SH-SY5Y (cell line): ENCODE measurements around the gene GRID2.

Experiments used
- GATA2 ChIP-seq: IDR thresholded peaks from 2 replicates; pipeline ENCODE4 v1.6.1; 2011; ENCODE audit warnings: mild to moderate bottlenecking, low read depth, low read length
- GATA3 ChIP-seq: IDR thresholded peaks from 2 replicates; pipeline ENCODE4 v1.6.1; 2011; ENCODE audit warnings: low read depth, mild to moderate bottlenecking, low read length, moderate library complexity

The GRID2 gene

GRCh38 chr4:92270908-92271307 is 32.9 kb upstream of the GRID2 start:
- TF ChIP-seq GATA2: no peak
- no peak for TF ChIP-seq GATA3

- TF ChIP-seq GATA3 (no peak), GATA2 (no peak)
Observed at GRCh38 chr4:92279296-92279695, 24.5 kb upstream of the GRID2 start.

- TF ChIP-seq GATA3 (no peak), GATA2 (no peak)
Observed at GRCh38 chr4:92299152-92299551, 4.6 kb upstream of the GRID2 start.

- TF ChIP-seq GATA3 (no peak), GATA2 (no peak)
Observed at GRCh38 chr4:92304121-92304520, 355 bp downstream of the GRID2 start.

GRCh38 chr4:92304606-92305005 is 840 bp downstream of the GRID2 start:
- no peak for TF ChIP-seq GATA3
- TF ChIP-seq GATA2: no peak

- no peak for TF ChIP-seq GATA2
- no peak for TF ChIP-seq GATA3
Observed at GRCh38 chr4:92305148-92305877, 1.5 kb downstream of the GRID2 start.

GRCh38 chr4:92305878-92306520 is 2.2 kb downstream of the GRID2 start:
- TF ChIP-seq GATA3 (no peak), GATA2 (no peak)

GRCh38 chr4:92307181-92307580 is 3.4 kb downstream of the GRID2 start:
- no peak for TF ChIP-seq GATA2
- no peak for TF ChIP-seq GATA3

GRCh38 chr4:92307866-92308265 is 4.1 kb downstream of the GRID2 start:
- TF ChIP-seq GATA2 (no peak), GATA3 (no peak)

- TF ChIP-seq GATA2 (no peak), GATA3 (no peak)
Observed at GRCh38 chr4:92317047-92317446, 13.3 kb downstream of the GRID2 start.

- TF ChIP-seq GATA2: no peak
- TF ChIP-seq GATA3: no peak
Observed at GRCh38 chr4:92328095-92328494, 24.3 kb downstream of the GRID2 start.

- TF ChIP-seq GATA2 (no peak), GATA3 (no peak)
Observed at GRCh38 chr4:92333016-92333415, 29.2 kb downstream of the GRID2 start.

- TF ChIP-seq GATA2: no peak
- no peak for TF ChIP-seq GATA3
Observed at GRCh38 chr4:92334716-92335350, 31.1 kb downstream of the GRID2 start.

- no peak for TF ChIP-seq GATA3
- TF ChIP-seq GATA2: no peak
Observed at GRCh38 chr4:92339676-92340075, 35.9 kb downstream of the GRID2 start.

GRCh38 chr4:92344216-92344615 is 40.5 kb downstream of the GRID2 start:
- no peak for TF ChIP-seq GATA3
- no peak for TF ChIP-seq GATA2
